ENCODE measurements around the gene RARA.

The RARA gene

DNA sequence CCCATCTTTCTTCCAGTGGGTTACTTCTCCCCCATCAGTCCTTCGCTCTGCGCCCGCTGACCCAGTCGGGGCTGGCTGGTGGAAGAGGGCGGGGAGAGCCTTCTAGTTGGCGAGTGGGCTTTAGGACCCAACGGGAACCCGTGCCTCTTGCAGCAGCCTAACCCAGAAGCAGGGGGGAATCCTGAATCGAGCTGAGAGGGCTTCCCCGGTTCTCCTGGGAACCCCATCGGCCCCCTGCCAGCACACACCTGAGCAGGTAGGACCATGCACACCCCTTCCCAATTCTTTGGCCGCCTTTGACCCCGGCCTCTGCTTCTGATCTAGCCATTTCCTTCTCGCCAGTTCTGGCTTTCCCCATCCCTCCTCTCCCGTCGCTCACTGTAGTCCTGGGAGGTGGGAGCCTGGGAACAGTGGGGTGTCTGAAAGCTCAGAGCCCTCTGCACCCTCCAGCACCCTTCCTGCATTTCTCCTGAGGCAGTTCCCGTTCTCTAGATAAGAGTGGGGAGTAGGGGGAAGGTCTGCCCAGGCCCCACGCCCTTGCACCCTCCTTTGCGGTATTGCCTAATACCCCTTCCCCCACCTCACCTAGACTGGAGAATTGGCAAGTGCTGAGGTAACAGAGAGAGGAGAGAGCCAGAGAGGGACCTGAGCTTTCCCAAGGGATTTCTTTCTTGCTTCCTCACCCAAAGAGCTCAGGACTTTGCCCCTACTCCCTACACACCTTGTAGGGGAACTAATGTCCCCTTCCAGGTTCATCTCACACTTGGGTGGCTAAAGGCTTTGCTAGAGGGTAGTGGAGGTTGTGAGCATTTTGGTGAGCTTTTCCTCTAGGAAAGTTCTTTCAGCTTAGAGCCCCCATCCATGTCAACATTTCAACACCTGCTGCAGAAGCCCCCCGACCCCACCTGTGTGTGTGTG is at the start of gene RARA:
TSS of gene RARA (plus strand) at position 150 of the 918 bp plus-strand sequence. CDS start 22,039 bp downstream, outside the sequence.
- Histone ChIP-seq H3K27me3 (ENCODE audit: insufficient read depth, low read depth, severe bottlenecking) (no peaks in the 10 kb centered on the region), H3K27ac (peak within 1 kb of the TSS; percentile 78), H3K9me3 (ENCODE audit: severe bottlenecking) (no peaks in the 10 kb centered on the region), H3K36me3 (peaks cover 9% of the 10 kb centered on the region), H3K4me3 (ENCODE audit: low read depth, low read length) (peak within 1 kb of the TSS; percentile 66)
- peak; percentile 90 for DNase-seq
- TF ChIP-seq, protein P1, sequence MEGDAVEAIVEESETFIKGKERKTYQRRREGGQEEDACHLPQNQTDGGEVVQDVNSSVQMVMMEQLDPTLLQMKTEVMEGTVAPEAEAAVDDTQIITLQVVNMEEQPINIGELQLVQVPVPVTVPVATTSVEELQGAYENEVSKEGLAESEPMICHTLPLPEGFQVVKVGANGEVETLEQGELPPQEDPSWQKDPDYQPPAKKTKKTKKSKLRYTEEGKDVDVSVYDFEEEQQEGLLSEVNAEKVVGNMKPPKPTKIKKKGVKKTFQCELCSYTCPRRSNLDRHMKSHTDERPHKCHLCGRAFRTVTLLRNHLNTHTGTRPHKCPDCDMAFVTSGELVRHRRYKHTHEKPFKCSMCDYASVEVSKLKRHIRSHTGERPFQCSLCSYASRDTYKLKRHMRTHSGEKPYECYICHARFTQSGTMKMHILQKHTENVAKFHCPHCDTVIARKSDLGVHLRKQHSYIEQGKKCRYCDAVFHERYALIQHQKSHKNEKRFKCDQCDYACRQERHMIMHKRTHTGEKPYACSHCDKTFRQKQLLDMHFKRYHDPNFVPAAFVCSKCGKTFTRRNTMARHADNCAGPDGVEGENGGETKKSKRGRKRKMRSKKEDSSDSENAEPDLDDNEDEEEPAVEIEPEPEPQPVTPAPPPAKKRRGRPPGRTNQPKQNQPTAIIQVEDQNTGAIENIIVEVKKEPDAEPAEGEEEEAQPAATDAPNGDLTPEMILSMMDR (IDR thresholded peaks at IDR 0.05; ENCODE audit: low read depth, low read length), result no peak

DNA sequence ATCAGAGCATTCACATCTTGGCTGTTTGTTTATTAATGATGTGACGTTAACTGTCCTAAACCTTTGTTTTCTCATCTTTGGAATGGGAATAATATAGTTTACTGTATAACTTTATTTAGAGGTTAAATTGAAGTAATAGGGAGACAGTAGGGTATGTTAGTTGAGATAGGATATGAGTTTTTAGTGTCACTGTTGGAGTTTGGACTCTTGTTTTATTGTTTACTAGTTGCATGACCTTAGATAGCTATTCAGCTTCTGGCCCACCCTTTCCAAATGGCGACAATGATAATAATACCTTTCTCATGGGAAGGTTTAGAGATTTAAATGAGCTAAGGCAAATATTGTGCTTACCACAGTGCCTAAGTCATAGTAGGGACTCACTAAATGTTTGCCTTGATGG is 49.5 kb upstream of the RARA start:
- no peak for DNase-seq
- Histone ChIP-seq H3K9me3 (ENCODE audit: severe bottlenecking) (no peaks in the 10 kb centered on the region), H3K27me3 (ENCODE audit: insufficient read depth, low read depth, severe bottlenecking) (no peaks in the 10 kb centered on the region), H3K4me3 (ENCODE audit: low read depth, low read length) (no peak overlapping the region), H3K27ac (no peak overlapping the region), H3K36me3 (peaks cover 79% of the 10 kb centered on the region)
- TF ChIP-seq, protein P1 (IDR thresholded peaks at IDR 0.05; ENCODE audit: low read depth, low read length), result no peak

DNA sequence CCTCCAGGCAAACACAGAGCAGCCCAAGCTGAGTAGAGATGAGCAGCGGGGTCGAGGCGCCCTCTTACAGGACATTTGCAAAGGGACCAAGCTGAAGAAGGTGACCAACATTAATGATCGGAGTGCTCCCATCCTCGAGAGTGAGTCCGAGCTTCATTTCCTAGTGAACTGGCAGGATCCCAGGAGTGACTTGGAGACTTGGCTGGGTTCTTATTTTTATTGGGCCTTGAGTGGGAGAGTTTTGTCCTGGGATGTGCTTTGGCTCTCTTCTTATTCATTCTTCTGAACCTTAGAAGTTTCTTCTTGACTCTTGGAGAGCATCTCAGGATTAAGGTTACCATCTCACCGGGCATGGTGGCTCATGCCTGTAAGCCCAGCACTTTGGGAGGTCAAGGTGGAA is 48.5 kb upstream of the RARA start:
- H3K27ac ChIP-seq, result no peak overlapping the region
- TF ChIP-seq, protein P1 (IDR thresholded peaks at IDR 0.05; ENCODE audit: low read depth, low read length), result no peak
- no peak overlapping the region for H3K4me3 ChIP-seq (ENCODE audit: low read depth, low read length)
- H3K9me3 ChIP-seq (ENCODE audit: severe bottlenecking), result no peaks in the 10 kb centered on the region
- DNase-seq, result no peak
- no peaks in the 10 kb centered on the region for H3K27me3 ChIP-seq (ENCODE audit: insufficient read depth, low read depth, severe bottlenecking)
- peaks cover 90% of the 10 kb centered on the region for H3K36me3 ChIP-seq

DNA sequence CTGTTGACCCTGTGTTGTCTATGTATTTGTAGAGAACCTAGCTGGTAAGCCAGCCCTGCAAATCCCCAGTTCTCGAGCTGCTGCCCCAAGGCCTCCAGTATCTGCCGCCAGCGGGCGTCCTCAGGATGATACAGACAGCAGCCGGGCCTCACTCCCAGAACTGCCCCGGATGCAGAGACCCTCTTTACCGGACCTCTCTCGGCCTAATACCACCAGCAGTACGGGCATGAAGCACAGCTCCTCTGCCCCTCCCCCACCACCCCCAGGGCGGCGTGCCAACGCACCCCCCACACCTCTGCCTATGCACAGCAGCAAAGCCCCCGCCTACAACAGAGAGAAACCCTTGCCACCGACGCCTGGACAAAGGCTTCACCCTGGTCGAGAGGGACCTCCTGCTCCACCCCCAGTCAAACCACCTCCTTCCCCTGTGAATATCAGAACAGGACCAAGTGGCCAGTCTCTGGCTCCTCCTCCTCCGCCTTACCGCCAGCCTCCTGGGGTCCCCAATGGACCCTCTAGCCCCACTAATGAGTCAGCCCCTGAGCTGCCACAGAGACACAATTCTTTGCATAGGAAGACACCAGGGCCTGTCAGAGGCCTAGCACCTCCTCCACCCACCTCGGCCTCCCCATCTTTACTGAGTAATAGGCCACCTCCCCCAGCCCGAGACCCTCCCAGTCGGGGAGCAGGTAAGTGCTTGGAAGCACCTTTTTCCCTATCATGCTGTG is 44.4 kb upstream of the RARA start:
- no peaks in the 10 kb centered on the region for H3K9me3 ChIP-seq (ENCODE audit: severe bottlenecking)
- no peak overlapping the region for H3K4me3 ChIP-seq (ENCODE audit: low read depth, low read length)
- H3K27me3 ChIP-seq (ENCODE audit: insufficient read depth, low read depth, severe bottlenecking), result no peaks in the 10 kb centered on the region
- H3K36me3 ChIP-seq, result peaks cover 92% of the 10 kb centered on the region
- DNase-seq, result no peak
- no peak overlapping the region for H3K27ac ChIP-seq
- TF ChIP-seq, protein P1 (IDR thresholded peaks at IDR 0.05; ENCODE audit: low read depth, low read length), result no peak

DNA sequence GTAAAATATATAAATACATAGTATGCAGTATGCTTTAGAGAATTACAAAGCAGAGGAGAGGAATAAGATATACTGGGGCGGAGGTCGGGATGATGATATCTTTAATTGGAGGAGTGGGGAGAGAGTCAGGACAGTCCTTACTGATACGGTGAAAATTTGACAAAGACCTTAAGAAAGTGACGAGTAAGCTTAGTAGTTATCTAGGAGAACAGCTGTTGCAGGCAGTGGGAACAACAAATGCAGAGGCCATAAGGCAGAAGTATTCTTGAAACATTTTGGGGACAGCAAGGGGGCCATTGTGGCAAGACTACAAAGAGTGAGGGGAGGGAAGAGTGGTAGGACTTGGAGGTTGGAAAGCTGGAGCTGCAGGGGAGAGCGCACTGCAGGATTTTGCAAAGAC is 43.6 kb upstream of the RARA start:
- no peak overlapping the region for H3K27ac ChIP-seq
- H3K4me3 ChIP-seq (ENCODE audit: low read depth, low read length), result no peak overlapping the region
- no peaks in the 10 kb centered on the region for H3K27me3 ChIP-seq (ENCODE audit: insufficient read depth, low read depth, severe bottlenecking)
- H3K9me3 ChIP-seq (ENCODE audit: severe bottlenecking), result no peaks in the 10 kb centered on the region
- TF ChIP-seq, protein P1 (IDR thresholded peaks at IDR 0.05; ENCODE audit: low read depth, low read length), result no peak
- no peak for DNase-seq
- H3K36me3 ChIP-seq, result peaks cover 90% of the 10 kb centered on the region
